Superior temporal gyrus (tissue), 1 donor: ENCODE measurements around the gene PTDSS2.

Experiments used
- DNase-seq: peaks from one replicate; pipeline ENCODE4 v3.0.0-alpha.2; 2016; ENCODE audit errors: extremely low spot score

The PTDSS2 gene

GRCh38 chr11:490186-490929 is 40.3 kb downstream of the PTDSS2 start:
- no peak for DNase-seq

DNA sequence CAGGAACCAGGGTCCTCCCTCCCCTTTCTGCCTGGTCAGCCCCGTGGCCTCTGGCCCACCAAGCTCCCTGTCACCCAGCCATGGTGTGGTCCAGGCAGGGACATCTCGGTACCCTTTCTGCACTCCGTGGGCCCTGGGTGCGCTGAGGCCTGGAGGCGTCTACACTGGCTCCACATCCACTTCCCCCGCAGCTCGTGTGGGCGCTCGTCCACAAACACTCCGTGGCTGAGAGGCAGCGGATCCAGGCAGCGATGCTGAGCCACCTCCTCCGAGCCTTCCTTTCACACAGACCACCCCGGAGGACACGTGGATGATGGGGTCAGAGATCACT is 40.8 kb downstream of the PTDSS2 start:
- no peak for DNase-seq

DNA sequence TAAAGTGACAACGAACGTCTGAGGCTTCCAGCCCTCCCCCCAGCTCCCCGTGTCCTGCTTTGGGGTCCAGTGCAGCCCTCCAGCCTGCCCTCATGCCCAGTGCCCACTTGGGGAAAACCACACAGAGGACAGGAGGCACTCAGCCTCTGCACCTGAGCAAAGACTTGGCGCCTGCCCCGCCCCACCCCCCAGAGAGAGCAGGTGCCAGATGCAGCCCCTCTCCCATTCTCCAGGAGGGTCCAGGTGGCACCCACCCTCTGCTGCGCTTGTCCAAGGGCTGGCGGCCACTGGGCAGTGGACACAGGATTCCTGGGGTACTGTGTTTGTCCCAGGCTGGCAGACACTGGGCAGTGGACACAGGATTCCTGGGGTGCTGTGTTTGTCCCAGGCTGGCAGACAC is 41.3 kb downstream of the PTDSS2 start:
- DNase-seq, result no peak

- no peak for DNase-seq
Measured at GRCh38 chr11:492427-493226, 42.5 kb downstream of the PTDSS2 start.

DNA sequence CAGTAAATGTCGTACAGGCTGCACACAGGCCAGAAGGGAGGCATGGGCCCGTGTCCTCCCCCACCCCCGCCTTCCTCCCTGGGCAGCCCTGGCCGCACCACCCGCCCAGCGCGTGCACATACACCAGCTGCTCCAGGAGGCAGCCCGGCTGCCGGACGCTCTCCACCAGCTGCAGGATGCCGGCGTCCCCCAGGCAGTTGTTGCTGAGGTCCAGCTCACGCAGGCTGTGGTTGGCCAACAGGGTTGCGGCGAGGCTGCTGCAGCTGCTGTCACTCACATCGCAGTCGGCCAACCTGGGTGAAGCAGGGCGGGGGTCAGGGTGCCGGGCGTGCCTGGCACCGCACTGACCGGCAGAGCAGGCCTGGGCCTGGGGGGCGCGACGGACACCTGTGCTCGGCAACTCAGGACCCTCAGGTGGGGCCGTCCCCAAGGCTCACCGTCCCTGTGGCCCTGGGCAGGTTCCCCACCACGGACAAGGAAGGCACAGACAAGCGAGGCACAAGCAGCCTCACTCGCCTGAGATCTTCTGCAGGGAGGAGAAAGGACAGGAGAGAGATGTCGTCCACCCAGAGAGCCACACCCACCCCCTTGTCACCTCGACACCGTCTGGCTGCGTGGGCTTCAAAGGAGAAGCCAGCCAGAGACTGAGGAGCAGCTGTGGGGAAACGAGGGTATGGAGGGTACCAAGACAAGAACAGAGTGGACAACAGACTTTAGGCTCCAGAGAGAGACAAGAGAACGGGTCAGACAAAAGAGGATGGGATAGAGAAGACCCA is 44.9 kb downstream of the PTDSS2 start:
- peak; percentile 83 for DNase-seq

- DNase-seq, result no peak
Measured at GRCh38 chr11:495537-495931, 45.5 kb downstream of the PTDSS2 start.

- no peak for DNase-seq
Measured at GRCh38 chr11:496834-497564, 46.9 kb downstream of the PTDSS2 start.

- DNase-seq, result no peak
Measured at GRCh38 chr11:497565-498296, 47.7 kb downstream of the PTDSS2 start.

DNA sequence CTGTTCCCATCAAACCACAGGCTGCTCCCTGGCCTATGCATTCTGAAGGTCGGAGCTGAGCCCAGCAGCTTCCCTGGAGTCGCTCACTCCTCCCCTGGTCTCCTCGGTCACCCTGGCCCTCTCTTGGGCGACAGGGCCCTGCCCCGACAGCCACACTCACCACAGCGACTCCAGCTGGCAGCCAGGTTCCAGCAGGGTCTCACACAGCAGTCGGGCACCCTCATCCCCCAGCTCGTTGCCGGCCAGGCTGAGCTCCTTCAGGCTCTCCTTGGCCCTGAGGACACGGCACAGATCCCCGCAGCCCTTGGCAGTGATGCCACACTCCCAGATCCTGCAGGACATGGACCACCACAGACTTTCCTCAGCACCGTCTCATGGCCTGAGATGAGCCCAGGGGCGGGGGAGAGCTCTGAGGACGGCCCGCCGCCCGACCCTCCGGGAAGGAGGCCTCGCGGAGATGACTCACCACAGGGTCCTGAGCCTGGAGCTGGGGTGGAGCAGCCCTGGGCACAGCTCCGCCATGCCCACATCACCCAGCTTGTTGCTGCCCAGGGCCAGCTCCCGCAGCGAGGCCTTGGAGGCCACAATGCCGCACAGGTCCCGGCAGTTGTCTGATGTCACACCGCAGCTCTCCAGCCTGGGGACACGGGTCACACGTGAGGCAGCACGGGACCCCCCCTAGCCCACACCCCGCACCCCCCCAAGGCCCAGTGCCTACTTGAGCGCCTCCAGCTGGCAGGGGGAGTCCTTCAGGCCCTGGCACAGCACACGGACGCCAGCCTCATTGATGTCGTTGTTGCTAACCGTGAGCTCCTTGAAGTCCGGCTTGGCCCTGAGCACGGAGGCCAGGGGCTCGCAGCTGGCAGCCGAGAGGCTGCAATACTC is 48.5 kb downstream of the PTDSS2 start:
- no peak for DNase-seq

DNA sequence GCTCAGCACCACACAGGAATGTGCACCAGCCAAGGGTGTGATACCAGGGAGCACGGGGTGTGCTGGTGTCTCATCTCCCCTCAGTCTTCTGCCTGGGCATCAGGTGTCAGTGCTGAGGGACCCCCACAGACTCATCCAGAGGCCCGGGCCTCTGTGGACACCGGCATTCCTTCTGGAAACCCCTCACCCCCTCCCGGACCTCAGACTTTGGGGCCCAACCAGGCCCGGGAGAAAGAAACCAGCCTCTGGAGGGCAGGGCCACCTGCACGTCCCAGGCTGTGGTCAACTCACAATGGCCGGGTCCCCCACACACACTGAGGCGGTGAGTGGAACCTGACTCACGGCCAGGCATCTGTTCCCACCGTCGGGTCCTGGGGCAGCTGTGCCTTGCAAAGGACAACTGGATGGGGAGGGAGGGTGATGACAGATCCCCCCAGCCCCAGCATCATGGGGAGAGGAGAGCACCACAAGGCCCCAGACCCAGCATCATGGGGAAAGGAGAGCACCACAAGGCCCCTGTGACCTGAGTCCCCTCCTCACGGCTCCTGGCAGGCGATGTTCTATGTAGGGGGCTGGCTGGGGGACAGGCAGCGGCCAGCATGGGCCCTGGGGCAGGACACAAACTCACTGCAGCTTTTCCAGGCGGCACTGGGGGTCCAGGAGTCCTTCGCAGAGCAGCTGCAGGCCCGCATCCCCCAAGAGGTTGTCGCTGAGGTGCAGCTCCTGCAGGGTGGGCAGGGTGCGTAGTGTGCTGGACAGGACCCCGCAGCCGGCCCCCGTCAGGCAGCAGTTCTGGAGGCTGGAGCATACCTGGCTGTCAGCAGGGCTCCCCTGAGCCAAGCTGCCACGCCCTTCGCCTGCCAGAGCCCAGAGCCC is 49.4 kb downstream of the PTDSS2 start:
- DNase-seq, result no peak

DNA sequence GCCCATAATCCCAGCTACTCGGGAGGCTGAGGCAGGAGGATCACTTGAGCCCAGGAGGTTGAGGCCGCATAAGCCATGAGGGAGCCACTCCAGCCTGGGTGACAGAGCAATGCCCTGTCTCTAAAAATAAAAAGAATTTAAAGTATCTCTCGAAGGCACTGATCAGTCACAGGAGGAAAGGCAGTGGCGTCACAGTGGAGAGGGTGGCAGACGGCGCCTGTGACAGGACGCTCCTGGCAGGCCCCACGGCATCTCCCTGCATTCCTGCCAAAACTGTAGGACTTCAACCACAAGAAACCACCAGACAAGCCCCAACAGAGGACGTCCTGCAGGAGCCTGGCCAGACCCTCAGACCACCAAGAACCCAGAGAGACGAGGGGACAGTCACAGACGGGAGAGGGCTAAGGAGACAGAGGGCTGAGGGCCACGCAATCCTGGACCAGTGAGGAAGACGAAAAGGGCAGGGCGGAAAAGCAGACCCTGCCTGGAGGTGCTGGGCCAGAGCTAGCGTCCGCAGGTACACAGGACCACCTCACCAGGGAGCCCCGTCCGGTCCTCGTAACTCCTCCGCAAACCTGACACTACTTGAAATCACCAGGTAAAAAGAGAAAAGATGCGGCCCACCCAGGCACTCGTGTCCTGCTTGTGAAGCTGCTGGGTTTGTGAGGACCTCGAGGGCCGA is 51.1 kb downstream of the PTDSS2 start:
- DNase-seq, result no peak

DNA sequence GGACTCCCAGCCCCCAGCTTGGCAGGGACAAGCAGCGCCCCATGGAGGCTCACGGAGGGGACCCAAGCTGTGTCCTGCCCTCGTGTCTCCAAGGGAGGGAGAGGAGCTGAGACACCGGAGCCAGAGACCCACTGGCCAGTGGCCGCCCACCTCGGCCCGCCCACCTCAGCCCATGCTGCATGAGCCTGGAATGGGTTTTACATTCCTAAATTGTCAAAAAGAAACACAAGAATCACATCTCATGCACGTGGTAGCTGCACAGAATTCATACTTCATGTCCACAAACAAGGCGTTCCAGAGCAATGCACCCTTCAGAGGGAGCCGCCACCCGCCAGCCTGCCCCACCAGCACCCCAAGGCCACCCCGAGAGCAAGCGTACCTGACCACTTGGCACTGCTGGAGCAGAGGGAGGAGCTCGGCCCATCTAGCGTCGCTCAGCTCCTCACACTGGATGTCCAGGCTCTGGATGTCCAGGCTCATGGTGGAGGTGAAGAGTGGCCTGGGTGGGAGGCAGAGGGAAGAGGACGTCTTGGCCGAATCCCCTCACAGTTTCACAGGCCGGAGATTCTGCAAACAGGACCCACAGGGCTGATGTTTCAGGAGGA is 51.7 kb downstream of the PTDSS2 start:
- DNase-seq, result no peak

DNA sequence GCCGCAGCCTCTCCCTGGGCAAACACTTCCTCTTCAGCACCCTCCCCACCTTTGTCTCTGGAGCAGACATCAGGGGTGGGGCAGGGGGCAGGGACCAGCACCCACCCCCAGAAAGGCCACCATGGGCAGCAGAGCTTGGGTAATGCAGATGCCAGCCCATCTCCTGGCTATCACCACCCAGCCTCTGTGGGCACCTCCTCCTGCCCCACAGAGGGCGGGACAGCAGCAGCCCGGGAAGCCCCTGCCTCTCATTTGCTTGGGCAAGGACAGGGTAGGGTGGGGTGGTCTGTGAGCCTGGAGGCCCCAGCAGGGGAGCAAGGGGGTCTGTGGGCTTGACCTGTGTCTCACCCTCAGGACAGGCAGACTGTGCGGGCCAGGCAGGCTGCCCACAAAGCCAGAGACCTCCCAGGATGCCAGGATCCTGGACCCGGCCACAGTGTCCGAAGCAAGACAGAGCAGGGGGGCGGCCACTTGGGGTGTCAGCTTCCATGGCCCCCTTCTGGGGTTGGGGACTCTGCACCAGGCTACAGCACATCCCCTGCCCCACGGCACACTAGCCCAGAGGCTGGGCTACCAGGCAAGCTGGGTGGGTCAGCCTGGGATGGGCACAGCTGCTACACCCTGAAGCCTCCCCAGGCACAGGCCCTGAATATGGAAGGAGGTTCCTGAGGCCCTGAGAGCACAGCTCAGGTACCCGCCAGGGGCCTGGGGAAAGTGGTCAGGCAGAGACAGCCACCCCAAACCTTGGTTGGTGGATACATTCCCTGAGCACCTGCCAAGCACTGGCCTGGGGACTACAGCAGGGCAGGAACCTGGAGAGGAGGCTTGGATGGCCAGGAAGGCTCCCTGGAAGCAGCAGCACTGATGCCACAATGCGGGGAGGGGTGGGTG is 52.5 kb downstream of the PTDSS2 start:
- DNase-seq, result no peak

- DNase-seq, result peak; percentile 84
Measured at GRCh38 chr11:503179-503981, 53.3 kb downstream of the PTDSS2 start.

- no peak for DNase-seq
Measured at GRCh38 chr11:504053-504993, 54.2 kb downstream of the PTDSS2 start.
